ENCODE results near the gene IL1RAPL1.

GRCh38 chrX:28625223-28625622, 38.0 kb downstream of the IL1RAPL1 start:
- TF ChIP-seq POLR2A (IDR thresholded peaks at IDR 0.05; ENCODE audit: extremely low read depth, insufficient read length) (no peak), CTCF (IDR thresholded peaks at IDR 0.05; ENCODE audit: low read depth, low read length) (no peak), MAX (IDR thresholded peaks at IDR 0.05; ENCODE audit: low read depth, low read length) (no peak), MYC (IDR thresholded peaks at IDR 0.05; ENCODE audit: low read depth, low read length) (no peak)

Measured in NB4 (cell line).